ENCODE data around the gene DPEP1.

The DPEP1 gene

DNA sequence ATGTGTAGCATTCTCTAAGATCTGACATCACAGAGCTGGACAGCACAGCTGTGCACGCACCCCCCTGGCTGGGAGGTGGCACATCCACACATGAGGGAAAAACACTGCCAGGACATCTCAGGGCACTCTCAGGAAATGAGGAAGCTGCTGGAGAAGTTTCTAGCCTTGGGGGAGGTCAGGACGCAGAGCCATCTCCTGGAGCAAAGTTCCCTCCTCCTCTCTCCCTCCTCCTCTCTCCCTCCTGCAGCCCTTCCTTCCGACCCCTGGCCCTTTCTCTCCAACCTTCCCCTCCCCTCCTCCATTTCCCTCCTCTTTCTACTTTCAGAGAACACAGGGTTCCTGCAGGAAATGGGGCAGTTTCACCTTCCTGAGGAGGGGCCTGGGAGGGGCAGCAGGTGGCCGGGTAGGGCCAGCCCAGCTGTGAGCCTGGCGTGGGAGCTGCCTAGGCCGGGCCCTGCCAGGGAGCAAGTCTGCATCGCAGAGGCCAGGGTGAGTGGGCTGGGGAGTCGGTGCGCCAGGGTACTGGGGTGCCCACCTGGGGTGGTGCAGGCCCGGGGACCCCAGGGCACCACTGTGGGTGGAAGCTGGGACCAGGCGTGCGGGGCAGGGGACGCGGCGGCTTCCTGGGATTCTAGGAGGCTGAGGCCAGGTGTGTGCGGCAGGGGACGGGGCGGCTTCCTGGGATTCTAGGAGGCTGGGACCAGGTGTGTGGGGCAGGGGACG is at the start of gene DPEP1:
Gene DPEP1 (plus strand): TSS at position 412 of the 723 bp plus-strand sequence. CDS start 16,769 bp downstream, outside the sequence.
- Mint-ChIP-seq H3K9me3 (no peaks in the 10 kb centered on the region), H3K36me3 (ENCODE audit: low read depth) (no peaks in the 10 kb centered on the region), H3K4me1 (peaks cover 52% of the 10 kb centered on the region), H3K27me3 (ENCODE audit: low read depth, poor library complexity) (no peaks in the 10 kb centered on the region), H3K27ac (peak within 1 kb of the TSS; percentile 70), H3K4me3 (peak within 1 kb of the TSS; percentile 14)
- TF ChIP-seq, protein P1, sequence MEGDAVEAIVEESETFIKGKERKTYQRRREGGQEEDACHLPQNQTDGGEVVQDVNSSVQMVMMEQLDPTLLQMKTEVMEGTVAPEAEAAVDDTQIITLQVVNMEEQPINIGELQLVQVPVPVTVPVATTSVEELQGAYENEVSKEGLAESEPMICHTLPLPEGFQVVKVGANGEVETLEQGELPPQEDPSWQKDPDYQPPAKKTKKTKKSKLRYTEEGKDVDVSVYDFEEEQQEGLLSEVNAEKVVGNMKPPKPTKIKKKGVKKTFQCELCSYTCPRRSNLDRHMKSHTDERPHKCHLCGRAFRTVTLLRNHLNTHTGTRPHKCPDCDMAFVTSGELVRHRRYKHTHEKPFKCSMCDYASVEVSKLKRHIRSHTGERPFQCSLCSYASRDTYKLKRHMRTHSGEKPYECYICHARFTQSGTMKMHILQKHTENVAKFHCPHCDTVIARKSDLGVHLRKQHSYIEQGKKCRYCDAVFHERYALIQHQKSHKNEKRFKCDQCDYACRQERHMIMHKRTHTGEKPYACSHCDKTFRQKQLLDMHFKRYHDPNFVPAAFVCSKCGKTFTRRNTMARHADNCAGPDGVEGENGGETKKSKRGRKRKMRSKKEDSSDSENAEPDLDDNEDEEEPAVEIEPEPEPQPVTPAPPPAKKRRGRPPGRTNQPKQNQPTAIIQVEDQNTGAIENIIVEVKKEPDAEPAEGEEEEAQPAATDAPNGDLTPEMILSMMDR (IDR thresholded peaks at IDR 0.05), result no peak
- DNase-seq, result no peak

DNA sequence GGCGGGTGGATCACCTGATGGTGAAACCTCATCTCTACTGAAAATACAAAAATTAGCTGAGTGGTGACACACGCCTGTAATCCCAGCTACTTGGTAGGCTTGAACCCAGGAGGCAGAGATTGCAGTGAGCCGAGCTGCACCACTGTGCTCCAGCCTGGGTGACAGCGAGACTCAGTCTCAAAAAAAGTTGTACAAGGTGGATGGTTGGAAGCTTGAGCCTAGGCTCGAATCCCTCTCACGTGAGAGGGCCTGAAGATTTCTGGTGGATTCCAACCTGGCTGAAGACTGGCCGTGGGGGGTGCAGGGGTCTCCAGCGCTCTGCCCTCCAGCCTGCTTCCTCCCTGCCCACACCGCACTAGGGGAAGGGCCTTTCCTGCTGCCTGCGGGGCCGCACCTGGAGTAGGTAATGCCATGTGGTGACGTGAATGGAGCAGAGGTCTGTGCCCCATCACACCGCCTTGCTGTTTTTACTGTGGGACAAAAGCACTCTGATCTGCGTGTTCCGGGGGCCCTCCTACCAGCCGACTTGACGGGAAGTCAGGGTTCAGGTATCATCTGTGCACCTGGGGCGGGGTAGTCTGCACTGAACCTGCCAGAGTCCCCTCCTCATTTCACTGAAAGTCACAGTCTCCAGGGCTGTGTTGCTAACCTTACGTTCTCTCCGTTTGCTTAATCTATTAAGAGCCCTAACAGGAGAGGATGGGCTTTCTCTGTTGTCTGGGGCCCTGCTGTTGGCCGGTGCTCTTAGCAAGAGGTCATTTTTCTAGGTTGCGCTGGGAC is 48.8 kb upstream of the DPEP1 start:
- peaks cover 55% of the 10 kb centered on the region for H3K4me1 Mint-ChIP-seq

DNA sequence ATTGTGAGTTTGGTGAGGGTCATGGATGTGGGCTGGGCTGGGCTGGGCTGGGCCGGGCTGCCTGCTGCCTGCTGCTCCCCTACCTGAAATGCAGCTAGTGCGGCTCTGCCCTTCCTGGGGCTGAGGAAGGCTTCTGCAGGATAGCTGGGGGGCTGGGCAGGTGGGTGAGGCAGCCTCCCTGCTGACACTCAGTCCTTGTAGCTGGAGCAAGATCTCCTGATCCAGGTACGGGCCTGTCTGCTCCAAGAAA is 48.3 kb upstream of the DPEP1 start:
- H3K4me3 Mint-ChIP-seq, result peak overlapping the region; percentile 36
- no peak for DNase-seq

More for the DNA sequence above, 48.8 kb upstream of the DPEP1 start:
- Mint-ChIP-seq H3K27me3 (ENCODE audit: low read depth, poor library complexity) (peaks cover 8% of the 10 kb centered on the region), H3K27ac (peak overlapping the region; percentile 93), H3K36me3 (ENCODE audit: low read depth) (peaks cover 24% of the 10 kb centered on the region), H3K9me3 (no peaks in the 10 kb centered on the region), H3K4me3 (peak overlapping the region; percentile 56)
- TF ChIP-seq, protein P1 (IDR thresholded peaks at IDR 0.05), result no peak
- DNase-seq, result no peak

DNA sequence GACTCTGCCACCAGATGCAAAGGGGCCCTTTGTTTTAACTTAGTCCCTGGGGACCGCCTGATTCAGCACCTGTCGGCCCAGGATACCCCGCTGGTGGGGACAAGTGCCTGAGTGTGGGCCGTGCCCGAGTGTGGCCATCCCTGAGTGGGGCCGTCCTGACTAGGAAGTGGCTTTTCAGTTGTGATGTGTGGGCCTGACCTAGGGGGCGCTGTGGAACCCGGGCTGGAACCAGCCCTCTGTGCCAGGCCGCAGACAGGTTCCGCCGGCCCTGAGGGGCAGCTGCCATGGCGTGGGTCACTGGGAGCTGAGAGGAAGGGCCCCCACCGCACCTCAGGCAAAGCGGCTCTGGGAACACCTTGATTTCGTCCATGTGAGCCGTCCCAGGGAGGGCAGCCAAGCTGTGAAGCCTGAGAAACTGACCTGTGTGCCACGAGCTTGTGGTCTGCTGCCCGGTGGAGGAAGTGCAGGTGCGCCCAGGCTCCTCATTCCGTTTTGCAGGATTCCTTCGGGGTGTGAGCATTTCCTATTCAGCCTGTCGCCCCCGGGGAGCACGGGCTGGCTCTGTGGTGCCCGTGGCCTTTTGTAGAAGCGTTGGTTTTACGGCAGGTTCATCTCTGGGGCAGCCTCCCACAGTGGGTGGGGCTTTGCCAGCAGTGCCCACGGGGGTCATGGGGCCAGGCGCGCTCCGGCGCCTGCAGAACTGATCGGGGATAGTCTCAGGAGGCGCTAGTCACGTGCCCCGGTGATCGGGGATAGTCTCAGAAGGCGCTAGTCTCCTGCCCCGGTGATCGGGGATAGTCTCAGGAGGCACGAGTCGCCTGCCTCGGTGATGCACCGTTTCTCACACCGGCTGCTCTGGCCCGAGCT is 47.7 kb upstream of the DPEP1 start:
- peaks cover 24% of the 10 kb centered on the region for H3K36me3 Mint-ChIP-seq (ENCODE audit: low read depth)
- TF ChIP-seq, protein P1 (IDR thresholded peaks at IDR 0.05), result peak; percentile 43
- H3K4me3 Mint-ChIP-seq, result peak overlapping the region; percentile 38
- H3K27me3 Mint-ChIP-seq (ENCODE audit: low read depth, poor library complexity), result peaks cover 8% of the 10 kb centered on the region
- no peaks in the 10 kb centered on the region for H3K9me3 Mint-ChIP-seq
- peak overlapping the region; percentile 93 for H3K27ac Mint-ChIP-seq
- H3K4me1 Mint-ChIP-seq, result peaks cover 52% of the 10 kb centered on the region
- DNase-seq, result peak; percentile 56

More for the DNA sequence above, 48.3 kb upstream of the DPEP1 start:
- H3K9me3 Mint-ChIP-seq, result no peaks in the 10 kb centered on the region
- H3K36me3 Mint-ChIP-seq (ENCODE audit: low read depth), result peaks cover 24% of the 10 kb centered on the region
- H3K4me1 Mint-ChIP-seq, result peaks cover 52% of the 10 kb centered on the region
- H3K27ac Mint-ChIP-seq, result peak overlapping the region; percentile 93
- TF ChIP-seq, protein P1 (IDR thresholded peaks at IDR 0.05), result no peak
- H3K27me3 Mint-ChIP-seq (ENCODE audit: low read depth, poor library complexity), result peaks cover 8% of the 10 kb centered on the region

DNA sequence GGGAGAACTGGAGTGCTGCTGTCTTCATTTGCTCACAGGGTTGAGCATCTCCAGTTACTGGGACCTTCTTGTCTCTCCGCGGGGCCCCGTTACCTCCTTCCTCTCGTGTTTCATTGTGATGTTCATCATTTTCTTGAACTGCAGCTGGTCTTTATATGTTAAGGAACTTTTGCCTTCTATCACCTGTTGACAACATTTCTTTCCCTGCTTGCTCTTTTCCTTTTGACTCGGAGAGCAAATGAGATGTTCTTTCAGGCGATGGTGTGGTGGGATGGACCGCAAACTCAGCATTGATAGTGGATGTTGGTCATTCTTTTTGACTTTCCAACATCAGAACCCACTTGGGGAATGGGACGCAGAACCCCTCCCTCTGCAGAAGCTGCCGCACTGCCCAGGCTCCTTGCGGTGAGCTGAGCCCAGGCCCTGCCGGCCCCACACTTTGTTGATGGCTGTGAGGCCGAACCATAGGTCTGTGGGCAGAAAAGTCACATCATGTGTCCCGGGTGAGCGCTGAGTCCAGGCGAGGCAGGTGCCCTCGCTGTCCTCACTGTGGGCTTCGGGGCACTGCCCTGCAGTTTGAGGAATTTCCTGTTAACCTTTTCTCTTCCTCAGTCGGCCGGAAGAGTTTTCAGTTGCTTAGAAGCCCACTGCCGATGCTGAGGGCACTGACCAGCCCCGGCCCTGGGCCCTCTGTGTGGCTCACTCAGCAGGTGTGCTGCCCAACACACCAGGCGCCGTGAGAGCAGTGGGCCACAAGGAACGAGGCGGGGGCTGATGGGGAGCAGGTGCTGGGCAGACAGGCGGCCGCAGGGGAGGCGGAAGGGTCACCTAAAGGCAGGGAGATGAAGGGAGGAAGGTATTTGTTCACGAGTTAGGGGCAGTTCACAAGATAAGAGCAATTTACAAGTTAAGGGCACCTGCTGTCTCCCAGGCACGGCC is 45.5 kb upstream of the DPEP1 start:
- H3K27me3 Mint-ChIP-seq (ENCODE audit: low read depth, poor library complexity), result peaks cover 10% of the 10 kb centered on the region
- H3K4me3 Mint-ChIP-seq, result no peak overlapping the region
- H3K4me1 Mint-ChIP-seq, result peaks cover 50% of the 10 kb centered on the region
- TF ChIP-seq, protein P1 (IDR thresholded peaks at IDR 0.05), result no peak
- H3K36me3 Mint-ChIP-seq (ENCODE audit: low read depth), result peaks cover 8% of the 10 kb centered on the region
- no peak for DNase-seq
- H3K9me3 Mint-ChIP-seq, result no peaks in the 10 kb centered on the region
- no peak overlapping the region for H3K27ac Mint-ChIP-seq
